HG03175 (cell line): ENCODE results near the gene GNB1L.
"Not testable (repeated sequence)": the region's sequence is repeated elsewhere in the genome, so short reads cannot be mapped to it uniquely, and the experiment has no call there.

Experiments used
- ATAC-seq: cut with Tn5 transposase; IDR thresholded peaks from one replicate; pipeline ENCODE4 v1.9.1; 2021; ENCODE audit warnings: mild to moderate bottlenecking, moderate library complexity; ENCODE audit not compliant: unreplicated experiment

Gene GNB1L

DNA sequence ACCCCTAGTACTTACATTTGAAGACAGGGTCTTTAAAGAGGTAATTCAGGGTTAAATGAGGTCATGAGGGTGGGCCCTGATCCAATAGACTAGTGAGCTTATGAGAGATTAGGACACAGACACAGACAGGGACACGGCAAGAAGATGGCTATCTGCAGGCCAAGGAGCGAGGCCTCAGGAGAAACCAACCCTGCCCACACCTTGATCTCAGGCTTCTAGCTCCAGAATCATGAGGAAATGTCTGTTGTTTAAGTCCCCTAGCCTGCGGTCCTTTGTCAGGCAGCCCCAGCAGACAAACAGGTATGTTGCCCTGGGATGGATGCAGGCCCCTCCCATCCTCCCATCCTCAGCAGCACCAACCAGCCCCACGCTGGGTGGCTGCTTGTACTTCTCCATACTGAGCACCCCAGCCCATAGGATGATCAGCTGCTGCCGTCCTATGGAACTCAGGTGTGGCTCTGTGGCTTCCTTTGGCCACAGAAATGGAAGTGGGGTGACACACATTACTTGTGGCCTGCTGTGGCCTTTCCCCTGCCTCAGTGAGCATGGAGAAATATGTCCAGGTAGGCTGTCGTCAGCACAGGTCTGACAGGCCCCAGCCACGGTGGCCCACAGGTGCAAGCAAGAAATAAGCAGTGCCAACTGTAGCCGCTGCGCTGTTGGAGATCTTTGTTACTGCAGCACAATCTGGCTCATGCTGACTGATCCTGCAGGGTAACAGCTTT, 7.9 kb downstream of the GNB1L start:
- ATAC-seq = no peak

- ATAC-seq = no peak
Measured at GRCh38 chr22:19845054-19845722, 9.5 kb downstream of the GNB1L start.

DNA sequence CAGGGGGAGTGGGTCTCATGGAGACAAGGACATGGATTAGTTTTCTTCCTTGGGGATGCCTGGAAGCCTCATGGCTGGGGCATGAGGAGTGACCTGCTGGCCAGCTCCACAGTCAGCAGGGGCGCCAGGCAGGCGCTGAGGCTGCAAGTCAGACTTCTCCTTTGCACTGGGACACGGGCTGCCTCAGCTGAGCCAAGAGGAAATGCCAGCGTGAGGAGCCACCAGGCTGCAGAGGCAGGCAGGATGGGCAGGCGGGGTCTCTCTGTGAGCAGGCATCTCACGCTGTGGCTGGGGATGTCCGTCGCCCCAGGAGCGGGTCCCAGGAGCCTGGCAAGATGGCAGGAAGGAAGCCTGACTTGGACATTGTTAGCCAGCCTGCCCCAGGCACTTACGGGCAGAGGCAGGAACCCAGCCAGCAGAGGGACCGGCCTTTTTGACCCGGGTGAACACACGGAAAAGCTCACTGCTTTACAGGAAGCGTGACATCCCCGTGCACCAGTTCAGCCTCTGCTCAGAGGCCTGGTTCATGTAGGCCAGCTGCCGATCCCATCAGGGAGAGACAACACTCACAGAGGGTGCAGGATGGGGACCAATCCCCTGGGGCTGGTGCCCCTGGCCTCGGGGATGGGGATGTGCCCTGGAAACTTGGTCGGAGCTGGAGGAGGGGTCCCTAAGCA, 10.2 kb downstream of the GNB1L start:
- no peak for ATAC-seq

GRCh38 chr22:19843857-19844376, 10.8 kb downstream of the GNB1L start:
- ATAC-seq = no peak

- ATAC-seq = no peak
Measured at GRCh38 chr22:19843107-19843856, 11.4 kb downstream of the GNB1L start.

GRCh38 chr22:19842393-19843106, 12.1 kb downstream of the GNB1L start:
- no peak for ATAC-seq

DNA sequence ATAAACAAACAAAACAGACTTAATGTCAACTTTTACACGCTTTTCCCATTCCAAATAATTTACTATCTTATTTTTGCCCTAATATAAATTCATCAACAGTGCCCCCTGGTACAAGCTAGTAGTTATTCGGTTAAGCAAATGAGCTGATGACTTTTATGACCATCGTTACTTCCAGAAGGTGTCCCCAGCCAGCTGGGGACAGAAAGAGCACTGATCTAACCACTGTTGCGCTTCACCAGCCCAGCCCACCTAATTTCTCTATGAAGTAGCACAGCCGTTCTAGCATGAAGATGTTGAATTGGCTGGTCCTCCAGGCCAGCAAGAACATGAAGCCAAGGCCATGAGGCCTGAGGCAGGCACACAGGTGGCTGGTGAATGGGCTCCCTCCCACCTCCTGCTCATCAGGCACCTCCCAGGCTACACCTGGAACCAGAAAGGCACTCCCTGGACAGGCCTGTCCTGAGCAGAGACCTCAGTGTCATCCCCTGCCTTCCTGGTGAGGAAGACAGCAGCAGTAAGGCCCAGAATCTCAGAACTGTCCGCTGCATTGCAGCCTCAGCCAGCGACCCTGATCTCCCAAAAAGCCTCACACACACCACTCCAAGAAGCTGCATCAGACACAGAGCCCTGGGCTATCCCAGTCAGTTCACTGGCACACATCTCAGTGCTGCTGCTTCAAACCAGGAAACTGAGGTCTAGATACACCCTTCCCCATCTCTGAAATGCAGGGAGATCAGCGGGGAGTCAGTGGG, 12.9 kb downstream of the GNB1L start:
- no peak for ATAC-seq

- ATAC-seq = no peak
Measured at GRCh38 chr22:19840955-19841640, 13.6 kb downstream of the GNB1L start.

DNA sequence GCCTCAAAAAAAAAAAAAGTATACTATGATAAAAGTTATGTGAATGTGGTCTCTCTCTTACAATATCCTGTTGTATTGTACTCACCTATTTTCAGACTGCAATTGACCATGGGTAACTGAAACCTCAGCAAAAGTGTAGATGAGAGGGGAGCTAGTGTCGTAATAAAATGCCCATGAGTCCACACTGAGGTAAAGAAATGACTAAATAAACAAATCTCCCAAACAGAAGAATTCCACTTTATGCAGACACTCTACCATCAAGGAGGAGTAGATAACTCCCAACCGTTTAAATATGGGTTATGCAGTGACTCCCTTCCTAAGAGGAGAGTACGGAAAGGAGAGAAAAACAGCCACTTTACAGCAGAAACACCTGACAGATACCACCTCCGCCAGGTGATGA, 14.6 kb downstream of the GNB1L start:
- ATAC-seq = no peak

- no peak for ATAC-seq
Measured at GRCh38 chr22:19837915-19838314, 16.8 kb downstream of the GNB1L start.

- no peak for ATAC-seq
Measured at GRCh38 chr22:19836512-19836911, 18.2 kb downstream of the GNB1L start.

GRCh38 chr22:19834599-19834998, 20.1 kb downstream of the GNB1L start:
- no peak for ATAC-seq

GRCh38 chr22:19833327-19833726, 21.3 kb downstream of the GNB1L start:
- not testable (repeated sequence) for ATAC-seq

DNA sequence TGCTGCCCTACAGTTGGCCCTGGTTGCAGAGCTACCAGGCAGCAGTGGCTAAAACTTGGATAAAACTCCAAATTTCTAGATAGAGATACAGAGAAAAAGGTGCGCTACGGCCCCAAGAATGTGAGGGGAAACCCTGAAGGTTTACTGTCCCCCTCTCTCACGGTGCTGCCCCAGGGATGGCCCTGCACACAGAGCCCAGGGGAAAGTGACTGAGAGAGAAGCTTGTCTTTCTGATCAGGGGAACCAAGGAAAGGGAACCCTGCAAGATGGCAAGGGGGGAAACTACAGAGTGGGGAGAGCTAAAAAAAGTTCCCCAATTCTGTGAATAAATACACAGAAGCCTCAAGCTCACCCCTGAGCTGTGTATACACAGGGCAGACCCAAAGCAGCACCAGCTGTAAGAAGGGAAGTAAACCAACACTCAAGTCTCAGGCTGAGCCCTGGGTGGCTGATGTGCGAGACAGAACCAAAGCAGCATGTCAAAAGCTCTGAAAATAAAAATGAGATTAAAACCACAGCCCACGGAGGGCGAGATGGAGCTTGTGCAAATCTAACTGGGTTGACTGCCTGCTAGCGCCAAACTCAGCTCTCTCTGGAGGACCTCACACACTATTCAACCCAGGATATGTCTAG, 22.1 kb downstream of the GNB1L start:
- ATAC-seq = no peak

DNA sequence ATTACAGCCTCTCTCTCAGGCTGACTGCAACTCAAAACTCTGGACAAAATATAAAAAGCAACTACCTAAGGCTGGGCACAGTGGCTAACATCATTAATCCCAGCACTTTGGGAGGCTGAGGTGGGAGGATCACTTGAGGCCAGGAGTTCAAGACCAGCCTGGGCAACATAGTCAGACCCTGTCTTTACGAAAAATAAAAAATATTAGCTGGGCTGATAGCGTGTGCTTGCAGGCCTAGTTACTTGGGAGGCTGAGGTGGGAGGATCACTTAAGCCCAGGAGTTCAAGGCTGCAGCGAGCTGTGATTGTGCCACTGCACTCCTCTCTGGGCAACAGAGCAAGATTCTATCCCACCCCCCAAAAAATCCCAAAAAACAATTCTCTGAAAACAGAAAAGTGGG, 22.7 kb downstream of the GNB1L start:
- ATAC-seq = not testable (repeated sequence)

DNA sequence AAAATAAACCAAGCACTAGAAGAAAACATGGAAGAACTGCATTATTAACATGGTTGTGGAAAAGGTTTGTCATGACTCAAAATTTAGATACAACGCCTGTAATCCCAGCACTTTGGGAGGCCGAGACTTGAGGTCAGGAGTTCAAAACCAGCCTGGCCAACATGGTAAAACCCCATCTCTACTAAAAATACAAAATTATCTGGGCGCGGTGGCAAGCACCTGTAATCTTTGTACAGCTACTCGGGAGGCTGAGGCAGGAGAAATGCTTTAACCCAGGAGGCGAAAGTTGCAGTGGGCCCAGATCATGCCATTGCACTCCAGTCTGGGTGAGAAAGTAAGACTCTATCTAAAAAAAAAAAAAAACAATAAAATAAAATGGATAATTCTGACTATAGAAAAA, 23.7 kb downstream of the GNB1L start:
- ATAC-seq = no peak

- ATAC-seq = no peak
Measured at GRCh38 chr22:19828035-19828401, 26.7 kb downstream of the GNB1L start.

- no peak for ATAC-seq
Measured at GRCh38 chr22:19827341-19828034, 27.2 kb downstream of the GNB1L start.
